Stimulated activated CD4-positive, alpha-beta T cell treated with anti-CD3 and anti-CD28 coated beads, Interleukin-4, amount 100 ng/mL, for 24 hours (primary cell): Measurements from ENCODE around the gene ELAVL2.

ENCODE experiments used
- DNase-seq: peaks from one replicate; pipeline ENCODE4 v3.0.0-alpha.2; 2020

ELAVL2 gene

DNA sequence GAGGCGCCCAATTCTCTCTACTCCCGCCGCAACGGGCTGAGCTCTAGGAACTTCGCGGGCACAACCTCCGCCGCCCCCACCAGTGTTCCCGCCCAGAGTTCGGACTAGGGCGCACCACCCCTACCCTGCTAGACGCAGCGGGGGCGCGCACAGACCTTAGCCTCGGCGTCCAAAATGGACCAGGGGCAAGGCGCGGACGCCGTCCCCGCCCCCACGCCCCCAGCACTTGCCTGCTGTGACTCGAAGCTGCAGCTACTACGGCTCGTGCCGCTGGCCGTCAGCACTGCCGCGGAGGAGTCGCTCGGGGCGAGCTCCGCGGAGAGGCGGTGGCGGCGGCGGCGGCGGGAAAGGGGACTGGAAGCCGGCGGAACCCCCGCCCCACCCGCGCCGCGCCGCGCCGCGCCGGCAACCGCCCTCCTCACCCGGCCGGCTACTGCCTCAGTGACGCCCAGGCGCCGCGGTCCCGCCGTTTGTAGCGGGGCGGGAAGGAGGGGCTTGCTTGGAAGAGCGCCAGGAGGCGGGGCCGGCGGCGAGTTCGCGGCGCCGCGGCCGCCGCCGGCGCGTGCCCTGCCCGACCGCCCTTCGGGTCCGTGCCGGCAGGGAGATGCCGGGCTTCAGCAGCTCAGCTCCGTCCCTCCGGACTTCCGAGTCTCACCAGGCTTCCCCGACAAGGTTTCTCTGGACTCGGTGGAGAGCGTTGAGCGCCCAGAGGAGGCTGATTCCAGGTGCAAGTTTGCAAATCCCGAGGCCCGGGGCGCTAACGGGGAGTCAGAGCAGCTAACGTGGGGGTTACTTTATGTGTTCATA is 4.5 kb downstream of the ELAVL2 start:
- no peak for DNase-seq

DNA sequence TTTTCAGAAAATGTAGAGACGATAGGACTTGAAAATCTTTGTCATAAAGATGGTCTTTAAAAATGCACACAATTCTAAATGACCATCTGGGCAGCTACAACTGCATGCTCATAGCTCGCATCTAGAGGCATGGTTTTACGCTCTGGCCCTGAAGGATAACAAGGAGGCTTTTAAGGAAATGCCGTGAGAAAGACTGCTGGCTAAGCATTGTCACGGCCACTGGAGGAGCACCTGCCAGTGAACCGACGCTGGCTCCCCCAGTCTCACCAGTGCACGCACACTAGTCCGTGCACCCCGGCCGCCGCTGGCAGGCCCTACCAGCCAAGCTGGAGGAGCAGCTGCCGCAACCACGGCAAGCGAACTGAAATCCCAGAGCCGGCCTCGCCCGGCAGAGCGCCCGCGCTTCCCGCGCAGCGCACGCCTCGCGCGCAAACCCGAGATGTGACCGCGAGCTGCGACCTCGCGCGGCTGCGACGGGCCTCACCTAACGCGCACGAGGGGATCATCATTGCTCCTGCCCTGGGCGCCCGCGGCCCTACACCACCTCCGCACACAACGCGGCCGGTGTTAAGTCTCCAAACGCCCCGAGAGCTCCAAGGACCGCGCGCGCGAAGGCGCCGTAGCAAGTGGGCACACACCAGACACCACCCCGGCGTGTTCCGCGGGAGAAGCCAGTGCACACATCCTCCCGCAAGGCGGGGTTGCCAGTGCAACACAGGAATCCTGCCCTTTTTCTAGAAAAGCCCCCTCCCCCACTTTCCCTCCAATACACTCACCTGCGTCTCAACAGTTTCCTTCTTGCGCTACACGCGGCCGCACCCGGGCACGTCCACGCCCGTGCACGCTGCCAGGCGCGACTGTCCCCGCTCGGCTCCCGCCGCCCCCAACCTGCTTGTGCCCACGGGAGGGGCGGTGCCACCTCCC is 5.3 kb downstream of the ELAVL2 start:
- DNase-seq = no peak

GRCh38 chr9:23819403-23819802 is 6.6 kb downstream of the ELAVL2 start:
- no peak for DNase-seq

- DNase-seq = no peak
Measured at GRCh38 chr9:23814243-23814642, 11.8 kb downstream of the ELAVL2 start.

GRCh38 chr9:23812673-23813072 is 13.4 kb downstream of the ELAVL2 start:
- DNase-seq = no peak

GRCh38 chr9:23811633-23812032 is 14.4 kb downstream of the ELAVL2 start:
- DNase-seq = no peak

DNA sequence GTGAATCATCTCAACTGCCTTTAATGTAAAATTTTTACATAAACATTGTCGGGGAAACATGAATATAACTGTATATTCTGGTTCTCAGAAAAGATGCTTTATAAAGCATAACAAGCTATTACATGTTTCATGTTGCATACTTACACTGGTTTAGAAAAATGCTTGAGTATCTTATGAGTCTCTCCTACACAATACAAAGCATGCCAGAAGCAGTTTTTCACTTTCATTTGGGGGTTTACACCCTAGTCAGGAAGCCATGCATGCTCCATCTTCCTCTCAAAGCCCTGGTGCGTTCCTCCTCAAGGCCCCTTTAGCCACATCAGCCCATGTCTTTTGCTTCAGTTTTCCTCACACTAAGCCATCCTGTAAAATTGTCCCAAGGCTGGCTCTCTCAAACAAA is 22.8 kb downstream of the ELAVL2 start:
- DNase-seq = no peak

GRCh38 chr9:23801523-23801922 is 24.5 kb downstream of the ELAVL2 start:
- no peak for DNase-seq

GRCh38 chr9:23799521-23799920 is 26.5 kb downstream of the ELAVL2 start:
- DNase-seq = no peak

DNA sequence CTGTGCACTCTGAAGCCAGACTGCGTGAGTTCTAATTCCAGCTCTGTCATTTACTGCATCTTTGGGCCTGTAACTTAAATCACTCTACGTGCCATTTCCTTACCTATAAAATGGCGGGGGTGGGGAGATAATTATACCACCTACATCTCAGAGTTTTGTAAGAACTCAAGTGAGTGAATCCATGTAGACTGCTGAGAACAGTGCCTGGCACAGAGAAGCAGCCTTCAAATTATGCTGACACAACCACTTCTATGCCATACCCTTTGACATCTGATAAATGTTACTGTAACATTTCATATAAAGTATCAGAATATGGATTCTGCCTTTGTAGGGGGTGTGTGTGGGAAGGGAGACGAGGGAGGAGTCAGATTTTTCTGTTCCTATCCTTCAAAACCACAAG is 27.7 kb downstream of the ELAVL2 start:
- no peak for DNase-seq

DNA sequence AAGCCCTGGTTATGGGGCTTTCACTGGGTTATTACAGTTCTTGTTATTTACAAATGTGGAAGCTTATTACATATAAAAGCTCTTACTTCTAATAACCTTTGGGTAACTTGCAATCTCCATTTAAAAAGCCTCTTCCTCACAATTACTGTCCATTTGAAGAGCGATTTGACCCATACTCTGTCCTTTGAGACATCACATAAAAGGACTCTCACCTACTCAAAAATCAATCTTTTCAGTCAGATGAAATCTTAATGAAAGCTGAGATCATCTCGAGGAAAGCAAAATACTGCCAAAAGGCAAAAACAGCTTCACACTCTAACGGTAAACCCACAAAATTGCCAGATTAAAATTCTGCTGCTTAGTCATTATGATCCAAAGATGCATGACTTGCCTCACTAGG is 29.8 kb downstream of the ELAVL2 start:
- no peak for DNase-seq

- DNase-seq = no peak
Measured at GRCh38 chr9:23790351-23791260, 35.4 kb downstream of the ELAVL2 start.

DNA sequence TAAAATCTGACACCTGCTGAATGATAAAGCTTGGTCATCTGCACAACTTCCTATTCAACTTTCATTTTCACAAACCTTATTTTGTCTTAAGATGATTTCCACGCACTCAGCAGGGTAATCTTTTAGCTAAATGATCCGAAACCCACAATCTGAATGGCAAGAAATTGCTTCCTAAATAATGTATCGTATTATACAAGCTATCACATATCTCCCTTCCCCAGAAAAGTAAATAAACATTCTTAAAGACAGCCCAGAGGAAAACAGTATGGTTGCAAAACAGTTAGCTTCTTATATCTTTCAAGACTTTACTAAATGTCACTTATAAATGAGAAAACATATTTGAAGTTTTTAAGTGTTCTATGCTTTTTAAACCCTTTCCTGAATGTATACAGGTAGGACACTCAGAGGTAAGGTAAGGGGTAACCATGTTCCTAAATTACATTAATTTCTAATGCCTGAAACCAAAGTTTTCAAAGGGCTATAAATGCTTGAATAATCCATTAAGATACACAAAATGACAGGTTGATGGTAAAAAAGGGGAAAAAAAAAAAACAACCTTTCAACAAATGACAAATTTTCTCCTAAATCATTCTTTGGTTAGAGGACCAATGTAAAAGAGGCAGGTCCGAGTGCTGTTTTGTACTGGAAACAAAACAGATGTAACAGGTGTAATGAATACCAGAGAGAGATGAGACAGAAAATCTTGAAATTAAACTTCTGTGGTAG is 36.3 kb downstream of the ELAVL2 start:
- DNase-seq = no peak

GRCh38 chr9:23784962-23785361 is 41.1 kb downstream of the ELAVL2 start:
- DNase-seq = no peak

DNA sequence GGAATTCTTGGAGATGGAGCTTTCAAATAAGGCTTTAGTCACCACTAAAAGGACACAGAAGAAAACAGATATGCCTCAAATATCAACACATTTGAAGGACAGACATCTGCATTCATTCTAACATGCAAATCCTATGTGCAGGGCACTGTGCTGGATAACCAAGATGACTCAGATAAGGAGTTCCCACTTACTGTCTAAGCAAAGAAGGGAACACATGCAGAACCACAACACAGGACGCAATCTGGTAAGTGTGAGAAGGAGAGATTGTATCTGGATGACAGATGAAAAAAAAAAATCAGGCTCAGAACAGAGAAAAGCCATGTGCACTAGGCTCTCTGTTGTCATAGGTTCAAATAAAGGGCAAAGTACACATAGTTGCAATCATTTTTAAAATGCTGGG is 42.5 kb downstream of the ELAVL2 start:
- no peak for DNase-seq

DNA sequence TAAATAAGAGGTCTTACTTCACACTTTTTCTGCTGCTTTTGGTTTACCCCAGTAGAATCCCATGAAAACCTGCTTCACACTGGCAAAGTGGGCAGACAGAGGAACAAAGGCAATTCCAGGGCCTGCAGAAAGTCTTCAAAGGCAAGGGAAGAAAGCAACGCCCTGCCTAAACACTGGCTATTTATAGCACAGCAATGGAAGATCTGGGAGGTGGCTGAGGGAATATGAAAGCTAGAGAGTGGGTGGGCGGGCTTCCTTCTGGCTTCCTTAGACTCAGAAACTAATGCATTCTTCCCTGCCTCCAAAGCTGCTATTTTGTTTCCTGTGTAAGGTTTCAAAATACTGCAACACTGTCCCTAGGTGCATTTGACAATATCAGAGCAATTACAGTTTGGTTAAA is 46.8 kb downstream of the ELAVL2 start:
- no peak for DNase-seq

DNA sequence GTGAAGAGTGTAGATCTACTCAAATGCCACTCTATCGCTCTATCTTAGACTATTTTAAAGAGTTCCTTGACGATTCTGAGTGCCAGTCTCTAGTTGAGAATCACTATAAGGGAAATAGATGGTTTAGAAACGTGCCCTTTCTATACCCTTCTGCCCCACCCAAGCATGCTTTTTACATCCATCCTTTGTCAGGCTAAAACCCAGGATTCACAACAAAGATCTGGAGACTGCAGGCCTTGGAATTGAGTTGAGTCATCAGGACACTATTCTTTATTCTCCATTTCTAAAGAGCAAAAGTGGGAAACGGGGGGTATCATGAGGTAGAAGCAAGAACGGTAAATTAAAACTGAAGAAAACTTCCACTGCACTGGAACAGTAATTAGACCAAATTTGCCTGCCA is 48.7 kb downstream of the ELAVL2 start:
- DNase-seq = no peak

DNA sequence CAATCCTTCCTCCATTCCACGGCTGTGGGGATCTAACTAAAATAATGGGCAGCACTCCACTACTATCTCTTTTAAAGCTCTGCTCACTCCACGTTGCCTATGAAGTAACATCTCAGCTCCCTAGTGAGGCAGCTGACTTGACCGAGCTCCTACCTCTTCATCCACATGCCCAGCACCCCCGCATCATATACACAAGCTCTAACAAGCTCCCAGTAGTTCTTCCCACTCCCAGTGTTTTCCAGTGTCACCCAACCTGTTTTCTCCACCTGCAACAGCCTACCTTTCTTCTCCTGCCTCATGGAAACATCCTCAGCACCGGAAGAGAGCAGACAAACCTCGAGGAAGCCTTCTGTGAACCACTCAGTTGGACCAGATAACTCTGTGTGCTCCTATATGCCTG is 50.5 kb downstream of the ELAVL2 start:
- no peak for DNase-seq

DNA sequence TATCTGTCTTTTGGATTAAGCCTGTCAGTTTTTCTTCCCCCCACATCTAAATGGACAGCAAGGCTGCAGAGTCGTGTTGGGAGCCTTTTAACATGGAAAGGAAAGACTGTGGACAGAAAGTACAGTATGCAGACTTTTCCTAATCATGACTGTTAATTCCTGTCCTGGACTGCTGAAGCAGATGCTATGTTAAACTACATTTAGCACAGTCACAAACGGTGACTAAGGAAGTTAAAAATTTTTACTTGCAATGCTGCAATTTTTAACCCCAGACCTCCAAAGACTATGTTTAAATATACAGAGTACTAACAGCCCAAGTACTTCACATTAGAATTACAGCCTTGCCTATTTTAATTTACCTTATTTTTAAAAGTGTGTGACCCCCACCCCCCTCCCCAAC is 51.8 kb downstream of the ELAVL2 start:
- DNase-seq = no peak

GRCh38 chr9:23772385-23772783 is 53.7 kb downstream of the ELAVL2 start:
- no peak for DNase-seq

- DNase-seq = no peak
Measured at GRCh38 chr9:23771746-23772384, 54.2 kb downstream of the ELAVL2 start.
